ENCODE results near the gene FBLN5.
"Not testable (repeated sequence)": the region's sequence is repeated elsewhere in the genome, so short reads cannot be mapped to it uniquely, and the experiment has no call there.

Gene FBLN5

DNA sequence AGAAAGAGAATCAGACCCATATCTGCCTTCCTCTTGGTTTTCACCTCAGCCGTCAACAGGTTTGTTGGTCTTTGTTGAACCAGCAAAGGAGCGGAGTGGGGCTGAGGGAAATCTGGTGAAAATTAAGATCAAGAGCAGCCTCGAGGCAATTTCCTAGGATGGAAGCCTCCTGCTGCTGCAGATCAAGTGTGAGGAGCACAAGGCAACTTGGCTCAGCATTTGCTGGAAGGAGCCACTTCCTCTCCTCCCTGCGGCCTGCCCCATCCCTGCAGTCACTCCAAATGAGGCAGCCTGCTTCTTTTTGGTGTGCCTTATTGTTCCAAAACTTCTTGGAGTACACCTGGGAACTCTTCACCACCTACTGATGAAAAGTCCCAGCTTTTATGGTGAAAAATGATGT is 85.1 kb downstream of the FBLN5 start:
- DNase-seq (ENCODE audit: low read depth), result no peak

DNA sequence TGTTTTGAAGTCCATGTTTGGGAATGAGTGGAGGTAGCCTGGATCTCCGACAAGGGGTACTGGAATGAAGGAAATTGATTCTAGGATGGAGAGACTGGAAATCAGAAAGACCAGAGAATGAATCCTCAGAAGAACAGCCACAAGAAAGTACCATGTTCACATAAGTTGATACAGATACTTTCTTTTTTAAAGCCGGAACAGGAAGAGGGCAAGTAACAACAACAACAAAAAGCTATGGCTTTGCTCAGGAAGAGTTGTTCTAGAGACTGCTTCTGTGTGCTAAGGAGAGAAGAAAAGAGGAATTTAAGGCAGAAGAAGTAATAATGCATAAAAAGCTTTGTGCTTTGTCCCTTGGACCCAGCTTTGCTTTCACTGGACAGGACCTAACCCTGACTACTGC is 86.4 kb downstream of the FBLN5 start:
- DNase-seq (ENCODE audit: low read depth), result no peak

GRCh38 chr14:91860238-91860637 is 87.3 kb downstream of the FBLN5 start:
- no peak for DNase-seq (ENCODE audit: low read depth)

DNA sequence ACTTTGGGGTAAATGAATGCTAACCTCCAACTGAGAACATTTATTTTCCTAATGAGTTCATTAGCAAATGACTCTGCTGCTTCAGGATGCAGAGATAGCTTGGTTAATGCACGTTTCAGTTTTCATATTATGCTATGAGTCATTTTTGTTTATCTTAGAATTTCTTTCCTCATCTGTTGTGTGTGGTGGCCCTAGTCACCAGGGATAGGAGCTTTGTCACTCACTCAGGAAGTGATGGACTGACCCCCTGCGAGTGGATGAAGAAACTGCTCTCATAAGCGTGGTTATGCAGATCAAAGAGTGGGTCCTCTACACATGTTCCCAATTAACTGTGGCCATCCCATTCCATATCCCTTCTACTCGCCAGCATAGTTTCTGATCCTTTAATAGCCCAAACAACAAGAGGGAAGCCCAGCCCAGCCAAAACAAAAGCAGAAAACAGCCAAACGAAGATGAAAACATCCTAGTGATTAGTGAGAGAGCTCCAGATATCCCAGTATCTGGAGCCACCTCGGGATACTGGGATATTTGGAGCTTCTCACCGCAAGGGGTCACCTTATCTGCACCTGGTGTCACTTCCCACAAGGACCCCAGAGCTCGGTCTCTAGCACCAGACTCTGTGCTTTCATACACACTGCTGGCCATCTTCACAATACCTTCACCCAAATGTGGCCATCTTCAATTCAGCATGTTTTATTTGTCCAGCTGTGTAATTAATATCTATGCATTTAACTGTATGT is 88.8 kb downstream of the FBLN5 start:
- no peak for DNase-seq (ENCODE audit: low read depth)

DNA sequence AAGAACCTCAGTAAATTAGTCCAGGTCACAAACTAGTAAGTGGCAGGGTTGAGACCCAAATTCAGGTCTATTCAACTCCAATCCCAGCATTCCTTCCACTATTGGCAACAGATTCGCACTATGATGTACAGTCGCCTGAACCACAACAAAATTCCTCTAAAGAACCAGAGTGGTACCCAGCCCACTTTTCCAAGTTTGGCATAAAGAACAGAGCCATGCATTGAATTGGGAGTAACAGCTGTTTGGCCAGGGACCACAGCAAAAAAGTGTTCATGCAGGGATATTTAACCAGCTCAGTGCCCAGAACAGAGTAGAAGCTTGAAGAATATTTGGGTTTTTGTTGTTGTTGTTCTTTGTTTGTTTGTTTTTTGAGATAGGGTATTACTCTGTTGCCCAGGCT is 89.9 kb downstream of the FBLN5 start:
- no peak for DNase-seq (ENCODE audit: low read depth)

- no peak for DNase-seq (ENCODE audit: low read depth)
These were observed 93.1 kb downstream of the FBLN5 start for GRCh38 chr14:91854327-91854934.

GRCh38 chr14:91851563-91851962 is 95.9 kb downstream of the FBLN5 start:
- no peak for DNase-seq (ENCODE audit: low read depth)

DNA sequence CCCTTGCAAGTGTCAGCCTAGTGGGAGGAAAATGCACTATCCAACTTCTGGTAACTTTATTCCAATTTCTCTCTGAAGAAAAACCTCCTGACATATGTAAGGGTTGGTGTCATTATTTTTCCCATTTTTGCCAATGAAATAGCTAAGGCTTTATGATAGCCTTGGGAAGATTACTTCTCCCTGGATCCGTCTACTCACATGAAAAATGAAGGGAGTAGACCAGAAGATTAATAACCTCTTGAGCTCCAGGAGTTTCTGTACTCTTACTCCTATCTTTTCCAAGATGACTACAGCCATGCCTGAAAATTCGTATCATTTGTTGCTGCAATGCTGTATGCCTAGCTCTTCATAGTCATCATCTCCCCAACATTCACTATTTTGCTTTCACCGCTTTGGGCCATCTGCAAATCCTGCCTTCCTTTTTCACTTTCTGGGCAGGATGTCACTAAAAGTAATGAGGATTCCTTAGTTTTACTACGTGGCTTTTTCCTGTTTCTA is 98.9 kb downstream of the FBLN5 start:
- no peak for DNase-seq (ENCODE audit: low read depth)

- no peak for DNase-seq (ENCODE audit: low read depth)
These were observed 99.8 kb downstream of the FBLN5 start for GRCh38 chr14:91847693-91848092.

- DNase-seq (ENCODE audit: low read depth), result no peak
These were observed 101.8 kb downstream of the FBLN5 start for GRCh38 chr14:91845652-91846051.

- not testable (repeated sequence) for DNase-seq (ENCODE audit: low read depth)
These were observed 102.4 kb downstream of the FBLN5 start for GRCh38 chr14:91845056-91845455.

- DNase-seq (ENCODE audit: low read depth), result no peak
These were observed 103.5 kb downstream of the FBLN5 start for GRCh38 chr14:91844029-91844428.

DNA sequence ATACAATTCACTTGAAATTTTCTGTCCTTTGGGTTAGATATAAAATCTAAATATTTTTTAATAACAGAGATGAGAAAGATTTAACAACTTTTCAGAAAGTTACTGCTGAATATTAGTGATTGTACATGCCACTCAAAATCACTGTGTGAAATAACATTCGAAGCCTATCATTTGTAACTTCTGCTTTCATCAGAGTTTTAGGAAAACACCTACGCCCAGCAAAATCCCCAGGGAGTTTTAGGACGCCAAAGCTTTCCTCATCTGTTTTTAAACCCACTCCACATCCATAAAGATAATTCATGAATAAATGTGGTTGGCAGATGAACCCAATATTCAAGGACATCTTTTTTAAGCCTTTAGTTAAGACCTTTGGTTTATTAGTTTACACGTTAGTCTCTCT is 104.1 kb downstream of the FBLN5 start:
- DNase-seq (ENCODE audit: low read depth), result no peak

- no peak for DNase-seq (ENCODE audit: low read depth)
These were observed 106.4 kb downstream of the FBLN5 start for GRCh38 chr14:91841065-91841464.

DNA sequence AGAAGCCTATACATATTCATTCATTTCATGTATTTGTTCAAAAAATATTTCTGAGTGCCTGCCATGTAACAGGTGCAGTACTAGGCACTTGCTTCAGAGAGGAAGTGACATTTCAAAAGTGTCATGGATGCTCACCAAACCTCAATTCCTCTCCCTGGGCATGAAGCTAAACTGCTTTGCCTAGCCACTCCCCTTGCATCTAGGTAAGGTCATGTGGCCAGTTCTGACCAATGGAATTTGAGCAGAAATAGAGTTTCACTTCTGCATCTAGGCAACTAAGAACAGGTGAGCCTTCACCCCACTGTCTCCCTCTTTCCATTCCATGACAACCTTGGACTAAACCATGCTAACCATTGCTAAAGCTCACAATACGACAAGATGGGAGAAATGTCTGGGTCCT is 107.7 kb downstream of the FBLN5 start:
- DNase-seq (ENCODE audit: low read depth), result no peak

- no peak for DNase-seq (ENCODE audit: low read depth)
These were observed 110.4 kb downstream of the FBLN5 start for GRCh38 chr14:91837076-91837475.

DNA sequence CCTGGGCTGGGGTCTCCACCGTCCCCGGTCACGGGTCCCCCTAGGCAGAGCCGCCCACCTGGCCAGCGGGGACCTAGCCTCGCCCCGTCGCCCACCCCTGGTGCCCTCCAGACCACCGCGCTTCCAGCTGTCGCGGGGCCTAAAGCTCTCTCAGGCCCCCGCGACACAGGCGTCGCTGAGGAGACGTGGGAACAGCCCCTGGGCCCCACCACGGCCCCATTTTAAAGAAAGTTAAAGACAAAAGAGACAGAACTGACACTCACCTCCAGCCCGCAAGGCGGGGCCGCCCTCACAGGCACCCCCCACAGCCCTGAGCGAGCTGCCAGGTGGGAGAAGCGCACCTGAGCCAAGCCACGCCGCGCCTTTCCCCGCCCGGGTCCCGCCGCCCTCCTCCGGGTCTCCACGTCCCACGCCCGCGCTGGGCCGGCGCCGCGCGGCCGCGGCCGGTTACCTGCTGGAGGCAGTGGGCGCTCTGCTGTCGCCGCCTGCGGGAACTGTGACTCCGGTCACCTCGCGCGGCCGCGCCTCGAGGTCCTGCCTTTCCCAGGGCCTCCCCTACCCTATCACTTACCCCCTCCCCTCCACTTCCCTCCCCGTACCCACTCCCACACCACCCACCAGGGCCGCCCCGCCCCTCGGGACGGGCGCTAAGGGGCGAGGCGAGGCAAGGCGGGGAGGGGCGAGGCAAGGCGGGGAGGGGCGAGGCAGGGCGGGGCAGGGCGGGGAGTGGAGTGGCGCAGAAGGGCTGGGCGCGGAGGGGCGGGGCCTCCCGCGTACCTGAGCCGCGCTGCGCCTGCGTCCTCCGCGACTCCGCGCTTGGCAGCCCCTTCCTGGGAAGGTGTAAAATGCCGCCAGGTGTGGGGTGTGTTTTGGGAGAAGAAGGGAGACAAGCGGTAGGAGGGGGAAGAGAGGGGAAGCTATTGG is 111.3 kb downstream of the FBLN5 start:
- DNase-seq (ENCODE audit: low read depth), result peak; percentile 66

DNA sequence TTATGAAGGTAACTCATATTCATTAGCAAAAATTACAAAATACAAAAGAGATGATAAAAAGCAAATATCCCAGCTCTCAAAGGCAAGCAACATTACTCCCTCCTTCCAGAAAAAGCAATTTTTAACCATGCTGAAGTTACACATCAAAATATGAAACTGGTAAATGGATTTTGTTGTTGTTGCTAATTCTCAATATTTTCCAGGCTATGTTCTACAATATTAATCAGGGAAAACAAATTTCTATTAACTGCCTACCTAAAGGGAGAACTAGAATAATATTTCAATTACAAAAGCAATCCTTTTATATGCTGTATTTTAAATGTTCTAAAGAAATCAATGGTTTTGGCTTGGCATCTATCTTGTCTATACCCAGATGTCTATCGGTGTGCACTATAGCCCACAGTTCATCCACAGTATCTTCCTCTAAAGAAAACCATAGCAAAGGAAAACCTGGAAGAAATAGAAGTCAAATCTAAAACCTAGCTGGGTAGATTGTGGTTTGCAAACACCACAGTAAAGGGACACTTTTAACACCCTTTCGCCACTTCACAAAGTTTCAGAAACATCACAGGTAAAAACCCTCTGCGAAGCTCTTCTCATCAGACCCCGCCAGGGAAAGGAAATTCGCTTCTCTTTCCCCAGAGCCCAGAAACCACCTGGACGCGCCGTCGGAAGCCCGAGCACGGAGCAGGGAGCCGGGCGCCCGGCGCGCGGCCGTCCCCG is 112.1 kb downstream of the FBLN5 start:
- DNase-seq (ENCODE audit: low read depth), result no peak

DNA sequence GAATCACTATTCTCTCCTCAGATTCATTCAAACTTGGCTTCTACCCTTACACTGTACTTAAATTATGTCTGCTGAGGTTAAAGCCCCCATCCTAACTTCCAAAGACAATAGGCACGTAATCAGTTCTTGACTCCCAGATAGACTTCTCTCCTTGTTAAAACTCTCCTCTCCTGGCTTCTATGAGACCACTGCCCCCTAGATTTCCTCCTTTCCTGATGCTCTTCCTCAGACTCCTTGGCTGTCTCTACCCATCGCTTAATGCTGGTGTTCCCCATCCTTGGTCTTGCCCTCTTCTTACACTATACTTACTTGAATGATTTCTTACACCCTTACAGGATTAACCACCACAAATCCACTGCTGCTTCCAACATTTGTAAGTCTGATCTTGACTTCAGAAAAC is 112.9 kb downstream of the FBLN5 start:
- no peak for DNase-seq (ENCODE audit: low read depth)

DNA sequence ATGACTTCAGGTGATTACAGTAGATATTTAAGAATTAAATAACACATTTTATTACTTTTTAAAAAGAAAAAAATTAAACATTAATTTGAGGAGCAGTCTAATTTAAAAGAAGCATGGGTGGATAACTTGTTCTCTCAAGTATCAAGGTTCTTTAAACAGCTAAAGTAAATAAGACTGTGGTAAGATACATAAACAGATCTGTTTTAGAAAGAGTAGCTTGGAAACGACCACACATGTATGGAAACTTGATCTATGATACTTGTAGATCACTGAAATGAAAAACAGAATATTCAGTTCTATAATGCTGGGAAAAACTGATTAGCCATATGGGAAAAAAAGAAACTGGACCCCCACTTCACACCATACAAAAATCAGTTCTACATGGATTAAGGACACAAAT is 116.2 kb downstream of the FBLN5 start:
- no peak for DNase-seq (ENCODE audit: low read depth)

- no peak for DNase-seq (ENCODE audit: low read depth)
These were observed 116.7 kb downstream of the FBLN5 start for GRCh38 chr14:91830777-91831176.

DNA sequence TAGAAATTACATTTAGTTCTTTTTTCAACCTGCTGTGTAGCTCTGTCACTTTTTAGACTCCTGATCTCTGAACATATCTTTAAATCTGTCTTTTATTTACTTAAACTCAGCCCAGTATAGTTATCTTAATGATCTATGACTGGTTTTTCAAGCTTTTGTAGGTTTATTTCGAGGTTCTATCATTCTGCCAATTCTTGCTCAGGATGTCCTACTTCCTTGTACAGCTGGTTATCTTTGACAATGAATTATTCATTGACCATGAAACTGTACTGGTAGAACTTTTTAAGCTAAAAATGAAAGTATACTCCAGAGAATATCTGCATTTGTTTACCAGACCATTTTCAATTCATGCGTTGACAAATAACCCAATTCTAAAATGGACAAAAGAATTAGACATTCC is 118.0 kb downstream of the FBLN5 start:
- DNase-seq (ENCODE audit: low read depth), result no peak
